Skeletal muscle satellite cell (primary cell): ENCODE measurements around the gene MVD.

Source experiments
- H3K27me3 ChIP-seq: 2 replicates; pipeline ENCODE4 v1.7.0; 2013; ENCODE audit warnings: low read length; ENCODE audit not compliant: control insufficient read depth, insufficient read depth
- H3K36me3 ChIP-seq: 2 replicates; pipeline ENCODE4 v1.7.0; 2013; ENCODE audit warnings: mild to moderate bottlenecking, control low read depth, low read length; ENCODE audit not compliant: insufficient read depth
- H3K4me1 ChIP-seq: 2 replicates; pipeline ENCODE4 v1.7.0; 2013; ENCODE audit warnings: low read length; ENCODE audit not compliant: control insufficient read depth, insufficient read depth
- H3K4me2 ChIP-seq: 2 replicates; pipeline ENCODE4 v1.7.0; 2013; ENCODE audit warnings: mild to moderate bottlenecking, low read length
- H3K4me3 ChIP-seq: 2 replicates; pipeline ENCODE4 v1.7.0; 2013; ENCODE audit warnings: low read length
- H3K9ac ChIP-seq: 2 replicates; pipeline ENCODE4 v1.7.0; 2013; ENCODE audit warnings: mild to moderate bottlenecking, low read depth, low read length, moderate library complexity
- H3K9me3 ChIP-seq: replicated peaks from 2 replicates; pipeline ENCODE4 v1.7.0; 2013; ENCODE audit warnings: mild to moderate bottlenecking, control low read depth, low read length

MVD gene

GRCh38 chr16:88659160-88659559 lies 3.7 kb downstream of the MVD start:
- Histone ChIP-seq H3K9me3 (no peaks in the 10 kb centered on the region), H3K4me3 (no peak overlapping the region), H3K4me1 (peaks cover 5% of the 10 kb centered on the region), H3K27me3 (no peaks in the 10 kb centered on the region), H3K4me2 (no peak overlapping the region), H3K9ac (no peak overlapping the region), H3K36me3 (peaks cover 15% of the 10 kb centered on the region)

GRCh38 chr16:88658714-88659113 lies 4.2 kb downstream of the MVD start:
- H3K36me3 ChIP-seq: peaks cover 15% of the 10 kb centered on the region
- H3K9ac ChIP-seq: no peak overlapping the region
- peaks cover 5% of the 10 kb centered on the region for H3K4me1 ChIP-seq
- H3K27me3 ChIP-seq: no peaks in the 10 kb centered on the region
- no peak overlapping the region for H3K4me3 ChIP-seq
- H3K4me2 ChIP-seq: no peak overlapping the region
- H3K9me3 ChIP-seq: no peaks in the 10 kb centered on the region

GRCh38 chr16:88657371-88657770 lies 5.5 kb downstream of the MVD start:
- no peak overlapping the region for H3K4me3 ChIP-seq
- no peak overlapping the region for H3K9ac ChIP-seq
- no peak overlapping the region for H3K4me2 ChIP-seq
- H3K36me3 ChIP-seq: peaks cover 21% of the 10 kb centered on the region
- H3K27me3 ChIP-seq: no peaks in the 10 kb centered on the region
- no peaks in the 10 kb centered on the region for H3K9me3 ChIP-seq
- peaks cover 5% of the 10 kb centered on the region for H3K4me1 ChIP-seq

DNA sequence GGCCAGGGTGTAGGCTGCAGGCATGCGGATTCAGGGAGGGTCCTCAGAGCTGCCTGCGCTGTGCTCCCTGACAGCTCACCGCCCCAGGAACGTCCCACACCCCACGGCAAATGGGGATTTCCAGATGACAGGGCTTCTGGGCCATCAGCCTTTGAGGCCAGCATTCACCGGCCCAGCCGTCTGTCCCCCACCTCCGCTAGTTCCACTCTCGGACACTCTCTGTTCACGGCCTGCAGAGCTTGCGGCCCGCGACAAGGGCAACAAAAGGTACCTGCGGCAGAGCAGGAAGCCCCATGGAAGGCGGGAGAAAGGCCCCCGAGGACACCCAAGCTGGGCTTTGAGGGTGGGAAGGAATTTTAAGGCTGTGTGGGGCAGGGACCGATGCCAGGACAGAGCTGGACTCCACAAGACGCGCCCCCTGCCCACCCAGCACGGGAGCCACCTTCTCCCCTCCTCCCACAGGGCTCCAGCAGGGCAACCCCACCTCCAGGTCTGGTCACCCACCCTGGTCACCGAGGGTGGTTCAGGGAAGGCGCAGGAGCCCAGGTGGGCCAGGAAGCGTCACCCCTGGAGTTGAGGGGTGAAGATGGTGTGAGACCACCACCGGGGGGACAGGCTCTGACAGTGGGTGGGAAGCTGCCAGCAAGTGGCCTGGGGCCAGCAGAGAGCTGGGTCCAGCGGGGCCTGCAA lies 6.5 kb downstream of the MVD start:
- no peak overlapping the region for H3K4me3 ChIP-seq
- no peaks in the 10 kb centered on the region for H3K27me3 ChIP-seq
- H3K4me2 ChIP-seq: no peak overlapping the region
- peaks cover under 1% of the 10 kb centered on the region for H3K4me1 ChIP-seq
- H3K9ac ChIP-seq: no peak overlapping the region
- peaks cover 24% of the 10 kb centered on the region for H3K36me3 ChIP-seq
- H3K9me3 ChIP-seq: no peaks in the 10 kb centered on the region

GRCh38 chr16:88655733-88656281 lies 7.1 kb downstream of the MVD start:
- Histone ChIP-seq H3K9ac (no peak overlapping the region), H3K9me3 (no peaks in the 10 kb centered on the region), H3K4me2 (no peak overlapping the region), H3K27me3 (no peaks in the 10 kb centered on the region), H3K36me3 (peaks cover 24% of the 10 kb centered on the region), H3K4me3 (no peak overlapping the region), H3K4me1 (peaks cover 6% of the 10 kb centered on the region)

DNA sequence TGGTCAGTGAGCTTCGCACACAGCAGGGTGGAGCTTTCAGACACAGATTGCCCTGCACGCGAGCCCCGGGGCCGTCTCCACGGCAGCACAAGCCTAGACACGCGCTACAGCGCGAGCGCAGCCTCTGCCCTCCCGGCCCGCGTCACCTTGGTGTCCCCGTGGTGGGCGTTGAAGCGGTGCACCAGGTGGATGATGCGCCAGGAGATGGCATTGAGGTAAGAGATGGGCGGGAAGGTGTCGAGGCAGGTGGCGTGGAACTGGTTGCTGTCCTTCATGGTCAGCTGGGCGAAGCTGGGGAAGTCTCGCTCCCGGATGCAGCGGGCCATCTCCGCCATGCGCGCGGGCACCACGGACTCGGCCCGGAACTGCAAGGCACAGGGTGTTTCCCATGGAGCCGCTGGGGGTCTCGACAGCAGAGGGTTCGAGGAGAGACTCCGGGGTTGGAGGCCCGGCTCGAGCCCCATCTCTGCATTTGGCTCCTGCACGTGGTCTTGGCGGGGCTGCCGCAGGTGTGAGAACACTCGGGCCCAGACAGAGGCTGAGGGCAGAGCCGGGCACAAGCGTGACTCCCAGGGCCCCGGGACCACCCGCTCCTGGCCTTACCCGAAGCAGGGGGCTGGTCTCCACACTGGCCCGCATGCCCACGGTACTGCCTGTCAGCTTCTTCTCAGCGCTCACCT lies 7.7 kb downstream of the MVD start:
- H3K9ac ChIP-seq: no peak overlapping the region

DNA sequence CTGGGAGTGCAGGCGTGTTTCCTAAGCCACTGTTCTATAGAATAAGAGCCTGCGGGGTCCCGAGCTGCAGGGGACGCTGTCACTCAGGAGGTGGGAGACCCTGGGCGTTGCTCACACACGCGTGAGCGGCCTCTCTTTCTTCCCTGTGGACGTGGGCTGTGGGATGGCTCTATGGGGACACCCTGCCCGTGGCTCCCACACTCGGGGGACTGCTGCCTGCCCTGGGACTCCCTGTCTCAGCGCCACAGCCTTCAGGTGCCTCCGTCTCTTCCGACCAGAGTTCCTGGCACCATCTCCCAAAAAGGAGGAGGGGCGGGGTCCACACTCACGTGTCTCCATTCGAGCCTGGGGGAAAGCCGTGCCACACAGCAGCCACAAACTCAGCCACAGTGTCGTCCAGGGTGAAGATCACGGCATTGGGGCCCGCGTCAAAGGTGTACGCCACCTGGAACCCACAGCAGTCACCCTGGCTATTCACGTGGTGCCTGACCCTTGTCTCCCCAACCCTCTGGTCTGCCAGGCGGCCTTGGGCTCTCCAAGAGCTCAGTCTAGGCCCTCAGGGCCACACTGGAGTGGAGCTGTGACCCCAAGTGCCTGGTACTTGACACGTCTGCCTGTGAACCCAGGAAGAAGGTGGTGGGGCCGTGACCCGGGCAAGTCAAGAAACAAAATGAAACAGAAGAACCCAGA lies 8.4 kb downstream of the MVD start:
- no peaks in the 10 kb centered on the region for H3K9me3 ChIP-seq
- no peak overlapping the region for H3K9ac ChIP-seq
- peaks cover 13% of the 10 kb centered on the region for H3K4me1 ChIP-seq
- no peak overlapping the region for H3K4me3 ChIP-seq
- H3K36me3 ChIP-seq: peaks cover 24% of the 10 kb centered on the region
- H3K4me2 ChIP-seq: no peak overlapping the region
- no peaks in the 10 kb centered on the region for H3K27me3 ChIP-seq

More for the DNA sequence above, 7.7 kb downstream of the MVD start:
- Histone ChIP-seq H3K4me1 (peaks cover 9% of the 10 kb centered on the region), H3K9me3 (no peaks in the 10 kb centered on the region), H3K27me3 (no peaks in the 10 kb centered on the region), H3K36me3 (peaks cover 24% of the 10 kb centered on the region), H3K4me3 (no peak overlapping the region), H3K4me2 (no peak overlapping the region)

- Histone ChIP-seq H3K4me3 (no peak overlapping the region), H3K36me3 (peaks cover 24% of the 10 kb centered on the region), H3K27me3 (no peaks in the 10 kb centered on the region), H3K9me3 (no peaks in the 10 kb centered on the region), H3K4me1 (peaks cover 13% of the 10 kb centered on the region), H3K4me2 (no peak overlapping the region), H3K9ac (no peak overlapping the region)
Observed at GRCh38 chr16:88653596-88654362, 9.1 kb downstream of the MVD start.

DNA sequence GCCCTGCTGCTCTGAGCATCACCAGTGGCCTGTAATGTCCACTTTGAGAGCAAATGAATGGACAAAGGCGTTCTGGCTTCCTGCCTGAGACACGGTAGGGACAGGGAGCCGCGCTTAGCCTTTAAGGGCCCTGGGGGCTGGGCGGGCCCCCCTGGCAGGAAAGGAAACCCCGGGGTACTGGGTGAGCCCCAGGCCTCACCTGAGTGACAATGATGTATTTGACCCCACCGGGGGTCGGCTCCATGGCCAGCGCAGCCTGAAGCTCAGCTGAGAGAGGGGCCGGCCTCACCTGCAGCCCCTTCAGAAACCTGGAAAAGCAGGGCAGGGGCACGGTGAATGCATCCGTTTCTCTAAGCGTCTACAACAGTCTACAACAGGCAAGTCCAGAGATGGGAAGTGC lies 9.8 kb downstream of the MVD start:
- Histone ChIP-seq H3K4me3 (no peak overlapping the region), H3K27me3 (no peaks in the 10 kb centered on the region), H3K36me3 (peaks cover 24% of the 10 kb centered on the region), H3K4me1 (peaks cover 13% of the 10 kb centered on the region), H3K9ac (no peak overlapping the region), H3K9me3 (no peaks in the 10 kb centered on the region), H3K4me2 (no peak overlapping the region)

GRCh38 chr16:88652762-88653063 lies 10.2 kb downstream of the MVD start:
- Histone ChIP-seq H3K9me3 (no peaks in the 10 kb centered on the region), H3K27me3 (no peaks in the 10 kb centered on the region), H3K4me1 (peaks cover 13% of the 10 kb centered on the region), H3K4me2 (no peak overlapping the region), H3K36me3 (peaks cover 24% of the 10 kb centered on the region), H3K9ac (no peak overlapping the region), H3K4me3 (no peak overlapping the region)
